Measurements from ENCODE around the gene MAP2K2. TPM values are rescaled to one million over a fixed set of nuclear protein-coding genes. Genes with fewer than 3 reads are reported as not detected.

Gene MAP2K2
- total RNA-seq, 1 experiment from 2014 or later, result 376 TPM

DNA sequence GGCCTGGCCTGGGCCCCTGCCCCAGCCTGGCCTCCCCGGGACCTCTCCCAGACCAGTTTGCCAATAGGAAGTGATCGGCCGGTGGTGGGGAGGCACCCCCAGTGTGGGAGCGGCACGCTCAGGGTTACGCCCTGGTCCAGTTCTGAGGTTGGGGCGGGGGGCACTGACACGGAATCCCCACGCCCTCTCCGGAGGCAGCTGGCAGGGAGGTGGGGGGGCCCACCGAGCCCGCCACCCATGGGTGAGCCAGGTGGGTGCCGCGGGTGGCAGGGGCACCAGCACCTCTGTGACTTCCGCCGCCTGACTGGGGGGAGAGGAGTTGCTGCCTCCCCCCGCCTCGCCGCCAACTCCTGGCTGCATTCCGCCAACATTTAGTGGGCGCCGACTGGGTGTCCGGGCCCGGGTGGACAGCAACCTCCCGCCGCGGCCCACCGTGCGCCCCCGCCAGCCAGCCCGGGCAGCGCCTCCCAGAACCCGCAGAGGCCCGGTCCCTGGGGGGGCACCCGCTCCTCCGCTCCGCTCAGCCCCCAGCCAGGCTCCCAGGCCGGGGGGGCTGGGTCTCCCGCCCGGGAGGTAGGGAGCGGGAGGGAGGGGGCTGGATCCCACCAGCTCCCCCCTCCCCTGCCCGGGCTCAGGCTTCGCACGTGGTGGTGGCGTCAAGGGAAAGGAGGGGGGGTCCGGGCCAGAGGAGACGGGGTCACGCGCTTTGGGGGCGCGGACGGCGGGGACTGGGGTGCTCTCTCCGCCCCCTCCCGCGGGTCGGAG, 59.2 kb downstream of the MAP2K2 start:
- no peak for DNase-seq (ENCODE audit: low spot score)

DNA sequence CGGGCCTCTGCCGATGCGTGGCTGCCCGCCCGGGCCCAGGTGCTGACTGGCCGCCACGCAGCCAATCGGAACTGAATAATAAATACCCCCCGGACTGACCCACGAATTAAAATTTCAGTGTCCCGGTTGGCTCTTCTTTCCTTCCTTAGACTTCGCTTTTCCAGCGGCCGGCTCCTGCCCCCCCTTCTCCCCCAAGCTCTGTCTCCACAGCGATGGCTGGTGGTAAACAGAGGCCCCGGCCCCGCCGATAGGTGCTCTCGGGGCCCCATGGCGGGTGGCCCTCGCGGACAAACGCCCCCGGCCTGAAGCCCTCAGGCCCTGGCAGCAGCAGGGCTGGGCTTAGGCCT, 59.8 kb downstream of the MAP2K2 start:
- DNase-seq (ENCODE audit: low spot score), result peak; percentile 53
- in situ Hi-C loops (cut with HindIII; ENCODE audit: low sequenced_read_pairs), result loop anchor here (10.0 kb wide), 1 partner anchor 71 kb away; no protein-coding TSS in a partner anchor

More for the DNA sequence above, 59.2 kb downstream of the MAP2K2 start:
- in situ Hi-C loops (cut with HindIII; ENCODE audit: low sequenced_read_pairs), result loop anchor here (10.0 kb wide), 1 partner anchor 70 kb away; no protein-coding TSS in a partner anchor

DNA sequence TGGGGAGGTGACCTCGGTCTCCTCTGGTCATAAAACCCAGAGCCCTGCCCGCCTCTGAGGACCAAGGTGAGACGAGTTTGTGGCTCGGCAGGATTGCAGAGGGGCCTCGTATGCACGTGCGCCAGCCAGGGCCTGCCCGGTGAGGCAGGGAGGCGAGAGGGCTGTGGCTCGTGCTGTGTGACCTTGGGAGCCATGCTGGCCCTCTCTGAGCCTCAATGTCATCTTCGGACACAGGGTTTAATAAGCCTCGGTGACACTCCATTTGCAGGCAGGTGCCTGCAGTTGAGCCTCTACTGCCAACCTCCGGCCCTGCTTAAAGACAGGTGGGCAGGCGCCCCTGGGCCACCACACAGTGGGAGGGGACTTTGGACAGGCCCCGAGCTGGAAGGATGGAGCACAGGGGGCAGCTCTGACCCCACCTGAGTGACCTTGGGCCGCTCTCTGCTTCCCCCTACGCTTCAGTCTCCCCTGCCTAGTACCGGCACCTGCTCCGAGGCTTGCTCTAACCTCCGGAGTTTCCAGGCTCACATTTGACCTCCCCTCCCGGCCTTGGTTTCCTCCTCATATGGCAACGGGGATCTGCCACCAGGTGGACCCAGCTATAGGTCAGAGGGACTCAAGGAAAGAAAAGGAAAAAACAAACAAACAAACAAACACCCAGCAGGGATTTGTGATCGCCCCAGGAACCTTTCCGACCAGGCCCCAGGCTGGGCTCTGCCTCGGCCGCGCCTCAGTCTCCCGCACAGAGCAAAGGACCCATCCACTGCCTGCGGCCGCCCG, 60.4 kb downstream of the MAP2K2 start:
- DNase-seq (ENCODE audit: low spot score), result peak; percentile 42
- in situ Hi-C loops (cut with HindIII; ENCODE audit: low sequenced_read_pairs), result loop anchor here (10.0 kb wide), 1 partner anchor 71 kb away; no protein-coding TSS in a partner anchor

DNA sequence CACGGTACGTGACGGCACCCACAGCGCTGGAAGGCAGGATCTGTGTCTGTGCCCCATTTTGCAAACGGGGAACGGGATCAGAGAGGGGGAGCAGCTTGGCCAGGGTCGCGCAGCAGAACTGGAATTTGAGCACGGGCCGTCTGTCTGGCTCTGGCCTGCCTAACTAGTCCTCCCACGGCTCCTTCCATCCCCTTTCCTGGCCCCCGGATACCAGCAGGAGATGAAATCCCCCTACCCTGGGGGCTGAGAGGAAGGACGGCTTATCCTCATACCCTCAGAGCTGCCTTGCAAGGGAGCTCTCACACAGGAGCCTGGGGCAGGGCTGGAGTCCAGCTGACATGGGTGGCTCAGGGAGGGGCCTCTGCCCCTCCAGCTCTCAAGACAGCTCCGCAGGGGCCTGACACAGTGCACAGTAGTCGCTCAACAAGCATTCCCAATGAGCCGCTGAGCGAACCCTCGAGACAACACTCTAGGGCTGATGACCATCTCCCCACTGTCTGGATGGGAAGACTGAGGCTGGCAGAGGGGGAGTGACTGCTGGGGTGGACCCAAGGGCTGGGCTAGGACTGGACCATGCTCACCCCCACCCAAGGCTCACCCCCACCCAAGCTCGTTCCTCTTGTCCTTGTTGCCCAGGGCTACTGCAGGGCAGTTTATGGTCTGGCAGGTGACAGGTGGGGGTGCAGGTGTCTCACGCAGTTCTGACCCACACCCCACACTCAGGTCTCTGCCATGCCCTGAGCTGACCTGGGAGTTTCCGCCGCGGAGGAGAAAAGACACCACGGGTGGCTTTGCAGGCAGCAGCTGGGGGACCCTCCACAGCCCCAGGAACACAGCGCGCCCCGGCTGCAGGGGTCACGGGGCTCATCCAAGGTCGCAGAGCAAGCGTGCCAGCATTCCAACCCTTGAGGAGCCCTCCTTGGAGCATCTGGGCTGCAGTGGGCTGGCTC, 61.2 kb downstream of the MAP2K2 start:
- DNase-seq (ENCODE audit: low spot score), result no peak
- in situ Hi-C loops (cut with HindIII; ENCODE audit: low sequenced_read_pairs), result loop anchor here (10.0 kb wide), 1 partner anchor 72 kb away; no protein-coding TSS in a partner anchor

DNA sequence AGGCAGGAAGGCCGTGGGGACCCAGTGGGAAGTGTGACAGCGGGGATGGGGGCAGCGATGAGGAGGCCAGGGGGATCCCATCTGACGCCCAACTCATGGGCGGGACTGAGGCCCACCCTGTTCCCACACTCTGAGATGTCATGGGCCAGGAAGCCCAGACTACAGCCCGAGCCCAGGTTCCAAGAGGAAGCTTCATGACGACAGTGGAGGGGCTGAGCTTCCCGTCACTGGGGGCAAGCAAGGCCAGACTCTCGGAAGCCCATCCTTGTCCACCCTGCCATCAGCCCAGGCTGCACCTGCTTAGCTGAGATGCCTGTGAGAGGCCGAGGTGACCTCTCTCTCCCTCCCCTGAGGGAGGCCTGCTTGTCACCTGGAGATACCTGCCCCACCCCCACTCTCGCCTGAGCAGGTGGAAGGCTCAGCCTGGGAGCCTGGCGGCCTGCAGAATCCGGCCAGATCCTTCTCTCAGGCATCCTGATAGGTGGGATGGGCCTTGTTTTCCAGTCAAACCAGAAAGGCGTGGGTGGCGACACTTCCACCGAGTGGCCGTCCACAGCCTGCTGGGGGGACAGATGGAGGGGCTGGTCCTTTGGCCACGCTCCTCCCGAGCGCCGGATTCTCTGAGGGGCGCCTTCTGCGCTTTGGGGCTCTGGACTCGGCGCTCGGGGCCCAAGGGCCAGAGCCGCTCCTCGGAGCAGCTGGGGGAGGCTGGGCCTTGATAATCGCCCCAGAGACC, 62.1 kb downstream of the MAP2K2 start:
- DNase-seq (ENCODE audit: low spot score), result peak; percentile 95
- in situ Hi-C loops (cut with HindIII; ENCODE audit: low sequenced_read_pairs), result loop anchor here (10.0 kb wide), 1 partner anchor 73 kb away; no protein-coding TSS in a partner anchor

DNA sequence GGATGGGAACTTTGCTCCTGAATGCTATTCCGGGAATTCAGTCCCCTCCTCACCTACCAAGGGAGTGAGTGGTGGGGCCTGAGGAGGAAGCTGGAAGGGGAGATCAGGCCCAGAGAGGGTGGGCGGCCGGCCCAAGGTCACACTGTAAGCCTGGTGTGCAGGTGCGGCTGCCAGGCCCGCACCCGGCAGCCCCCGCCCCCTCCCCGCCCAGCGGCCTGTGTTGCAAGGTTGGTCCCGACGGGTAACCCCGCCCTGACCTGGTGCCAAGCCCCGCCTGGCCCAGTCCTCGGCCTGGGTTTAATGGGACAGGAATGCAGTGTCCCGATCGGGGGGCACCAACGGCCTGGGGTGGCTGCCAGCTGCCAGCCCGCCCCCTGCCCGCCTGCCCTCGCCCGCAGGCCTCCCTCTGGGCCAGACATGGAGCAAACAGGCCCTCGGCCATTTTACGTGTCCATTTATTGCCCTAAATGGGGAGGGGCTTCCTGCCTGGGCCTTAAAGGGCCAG, 62.7 kb downstream of the MAP2K2 start:
- no peak for DNase-seq (ENCODE audit: low spot score)
- in situ Hi-C loops (cut with HindIII; ENCODE audit: low sequenced_read_pairs), result loop anchor here (10.0 kb wide), 1 partner anchor 74 kb away; no protein-coding TSS in a partner anchor

DNA sequence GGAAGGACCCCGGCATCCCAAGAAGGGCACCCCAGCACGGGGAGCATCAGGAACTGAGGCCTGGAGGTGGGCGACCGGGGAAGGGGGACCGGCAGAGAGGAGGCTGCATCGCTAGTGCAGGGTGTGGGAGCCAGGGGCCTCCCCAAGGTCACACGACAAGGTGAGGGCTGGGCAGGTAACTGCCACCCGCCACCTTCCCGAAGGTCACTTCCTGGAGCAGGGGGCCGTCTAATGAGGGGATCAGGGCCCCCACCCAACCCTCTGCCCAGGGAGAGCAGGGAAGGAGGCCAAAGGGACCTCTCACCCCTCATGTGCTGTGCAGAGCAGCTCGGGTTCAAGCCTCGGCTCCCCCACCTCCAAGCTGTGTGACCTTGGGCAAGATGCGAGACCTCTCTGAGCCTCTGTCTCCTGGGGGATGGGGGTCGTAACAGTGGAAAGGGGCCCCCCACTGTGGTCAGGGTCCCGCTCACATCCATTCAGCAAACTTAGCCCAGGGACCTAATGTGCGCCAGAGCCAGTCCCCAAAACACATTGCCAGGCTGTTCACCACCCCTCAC, 63.2 kb downstream of the MAP2K2 start:
- no peak for DNase-seq (ENCODE audit: low spot score)
- in situ Hi-C loops (cut with HindIII; ENCODE audit: low sequenced_read_pairs), result loop anchor here (10.0 kb wide), 1 partner anchor 74 kb away; no protein-coding TSS in a partner anchor

DNA sequence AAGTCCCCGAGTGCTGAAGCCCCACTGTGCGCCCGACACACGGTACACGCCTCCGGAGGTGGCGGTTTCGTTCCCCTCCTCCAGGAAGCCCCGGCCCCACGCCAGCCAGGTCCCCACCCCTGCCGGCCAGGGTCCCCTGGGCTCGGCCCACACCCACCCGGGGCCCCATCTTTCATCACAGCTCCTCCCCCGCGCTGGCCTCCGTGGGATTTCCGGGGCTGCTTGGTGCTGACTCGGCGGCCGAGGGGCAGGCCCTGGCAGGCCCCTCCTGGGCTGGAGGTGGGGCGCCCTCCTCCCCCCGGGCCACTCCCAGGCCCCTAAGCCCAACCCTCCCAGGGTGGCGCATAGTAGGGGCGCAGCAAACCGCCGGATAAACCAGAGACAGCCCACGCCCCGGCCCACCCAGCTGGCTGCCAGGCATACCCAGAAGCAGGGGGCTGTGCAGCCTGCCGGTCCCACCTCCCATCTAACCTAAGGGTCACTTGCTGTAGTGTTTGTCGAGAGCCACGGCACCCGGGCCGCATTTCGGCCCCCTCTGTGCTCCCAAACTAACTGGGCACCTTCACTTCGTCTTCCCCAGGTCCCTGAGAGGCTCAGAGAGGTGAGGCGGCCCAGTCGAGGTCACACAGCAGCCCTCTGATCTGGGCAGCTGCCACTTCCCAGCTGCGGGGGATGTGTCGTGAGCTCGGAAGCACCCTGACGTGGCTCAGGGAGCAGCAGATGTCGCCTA, 63.9 kb downstream of the MAP2K2 start:
- in situ Hi-C loops (cut with HindIII; ENCODE audit: low sequenced_read_pairs), result loop anchor here (10.0 kb wide), 1 partner anchor 75 kb away; no protein-coding TSS in a partner anchor
- DNase-seq (ENCODE audit: low spot score), result no peak

DNA sequence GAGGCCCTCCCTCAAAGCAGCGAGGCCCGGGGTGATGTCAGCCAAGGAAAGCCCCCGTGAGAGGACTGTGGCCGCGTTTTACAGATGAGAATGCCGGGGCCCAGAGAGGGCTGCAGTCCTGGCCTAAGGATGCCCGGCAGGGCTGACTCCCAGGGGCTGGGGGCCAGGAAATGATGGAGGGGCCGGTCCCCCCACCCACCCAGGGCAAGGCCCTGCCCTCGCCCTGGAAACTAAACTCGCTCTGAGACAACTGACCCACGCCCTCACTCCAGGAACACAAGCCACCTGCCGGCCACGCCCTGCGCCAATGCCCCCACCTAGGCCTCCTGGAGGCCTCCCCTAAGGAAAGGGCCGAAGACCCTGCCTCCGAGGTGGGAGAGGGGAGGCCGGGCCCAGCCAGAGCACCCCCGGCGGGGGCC, 64.5 kb downstream of the MAP2K2 start:
- DNase-seq (ENCODE audit: low spot score), result no peak
- in situ Hi-C loops (cut with HindIII; ENCODE audit: low sequenced_read_pairs), result no loop called here

DNA sequence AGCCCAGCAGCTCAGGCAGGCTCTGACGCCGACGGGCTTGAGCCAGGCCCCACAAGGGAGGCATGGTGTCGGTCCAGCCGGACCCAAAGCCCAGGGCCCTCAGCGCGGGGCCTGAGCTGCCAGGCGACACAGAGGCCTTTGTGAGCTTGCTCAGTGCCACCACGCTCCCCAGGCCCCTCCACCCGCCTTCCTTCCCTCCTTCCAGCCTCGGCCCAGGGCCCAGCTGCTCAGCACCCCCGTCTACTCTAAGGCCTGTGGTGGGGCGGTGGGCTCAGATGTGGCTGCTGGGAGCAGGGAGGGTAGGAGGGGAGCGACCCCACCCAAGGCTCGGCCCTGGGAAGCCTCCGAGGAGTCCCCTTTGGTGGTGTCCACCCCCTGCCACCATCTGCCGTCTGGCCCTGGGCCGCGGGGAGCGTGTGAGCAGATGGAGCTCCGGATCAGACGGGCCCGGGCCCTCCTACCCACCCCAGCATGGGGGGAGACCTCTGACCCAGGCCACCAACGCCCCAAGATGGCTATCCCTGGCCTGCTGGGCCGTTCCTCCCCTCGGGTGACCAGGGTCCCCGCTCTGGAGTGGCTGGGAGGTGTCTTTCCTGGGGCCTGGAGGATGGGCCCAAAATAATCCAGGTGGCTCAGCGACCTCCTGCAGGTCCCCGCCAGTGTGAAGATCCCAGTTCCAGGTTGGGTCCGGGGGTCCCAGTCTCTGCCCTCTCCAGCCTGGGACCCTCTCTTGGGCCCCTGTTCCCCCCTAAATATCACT, 65.0 kb downstream of the MAP2K2 start:
- in situ Hi-C loops (cut with HindIII; ENCODE audit: low sequenced_read_pairs), result no loop called here
- peak; percentile 71 for DNase-seq (ENCODE audit: low spot score)

DNA sequence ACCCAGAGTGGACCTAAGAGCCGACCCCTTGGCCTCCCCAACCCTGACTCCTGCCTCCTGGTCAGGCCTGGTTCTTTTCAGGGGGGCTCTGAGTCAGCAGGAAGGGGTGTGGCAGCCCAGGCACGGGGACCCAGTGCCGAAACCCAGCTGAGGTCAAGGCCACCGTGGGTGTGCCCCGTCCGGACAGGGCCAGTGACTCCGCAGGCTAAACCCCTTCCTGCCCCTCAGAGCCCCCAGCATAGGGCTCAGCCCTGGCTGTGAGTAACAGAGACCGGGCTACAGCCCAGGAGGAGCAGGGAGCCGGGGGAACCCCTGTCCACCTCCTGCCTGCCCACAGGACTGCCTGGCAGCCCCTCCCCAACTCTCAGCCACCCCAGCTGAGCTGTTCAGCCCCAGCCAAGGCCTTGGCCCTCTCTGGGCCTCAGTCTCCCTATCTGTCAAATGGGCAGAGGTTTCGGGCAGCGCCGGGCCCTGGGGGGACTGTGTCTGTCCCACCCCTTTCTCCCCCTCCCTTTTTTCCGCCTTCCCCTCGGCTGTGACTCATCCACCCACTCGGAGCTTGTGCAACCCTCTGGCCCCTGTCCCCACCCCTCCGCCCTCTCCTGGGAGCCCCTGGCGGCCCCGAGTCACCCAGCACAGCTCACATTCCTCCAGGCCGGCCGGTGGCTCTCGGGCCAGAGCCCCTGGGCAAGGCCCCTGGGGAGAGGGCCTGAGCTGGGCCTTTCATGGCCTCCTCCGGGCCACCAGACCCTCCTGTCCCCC, 65.8 kb downstream of the MAP2K2 start:
- no peak for DNase-seq (ENCODE audit: low spot score)
- in situ Hi-C loops (cut with HindIII; ENCODE audit: low sequenced_read_pairs), result no loop called here

DNA sequence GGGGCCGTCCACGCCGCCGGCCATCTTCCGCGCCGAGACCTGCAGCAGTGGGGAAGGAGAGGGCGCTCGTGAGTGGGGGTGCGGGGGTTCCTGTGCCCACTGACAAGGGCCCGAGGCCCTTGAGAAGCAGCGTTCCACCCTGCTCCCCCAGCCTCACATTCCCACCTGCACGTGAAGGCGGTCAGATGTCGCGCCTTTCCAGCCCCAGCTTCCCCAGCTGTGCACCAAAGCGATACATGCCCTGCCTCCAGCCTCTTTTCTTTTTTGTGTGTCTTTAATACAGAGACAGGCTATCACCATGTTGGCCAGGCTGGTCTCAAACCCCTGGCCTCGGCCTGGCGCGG, 68.7 kb downstream of the MAP2K2 start:
- in situ Hi-C loops (cut with HindIII; ENCODE audit: low sequenced_read_pairs), result no loop called here
- DNase-seq (ENCODE audit: low spot score), result no peak

DNA sequence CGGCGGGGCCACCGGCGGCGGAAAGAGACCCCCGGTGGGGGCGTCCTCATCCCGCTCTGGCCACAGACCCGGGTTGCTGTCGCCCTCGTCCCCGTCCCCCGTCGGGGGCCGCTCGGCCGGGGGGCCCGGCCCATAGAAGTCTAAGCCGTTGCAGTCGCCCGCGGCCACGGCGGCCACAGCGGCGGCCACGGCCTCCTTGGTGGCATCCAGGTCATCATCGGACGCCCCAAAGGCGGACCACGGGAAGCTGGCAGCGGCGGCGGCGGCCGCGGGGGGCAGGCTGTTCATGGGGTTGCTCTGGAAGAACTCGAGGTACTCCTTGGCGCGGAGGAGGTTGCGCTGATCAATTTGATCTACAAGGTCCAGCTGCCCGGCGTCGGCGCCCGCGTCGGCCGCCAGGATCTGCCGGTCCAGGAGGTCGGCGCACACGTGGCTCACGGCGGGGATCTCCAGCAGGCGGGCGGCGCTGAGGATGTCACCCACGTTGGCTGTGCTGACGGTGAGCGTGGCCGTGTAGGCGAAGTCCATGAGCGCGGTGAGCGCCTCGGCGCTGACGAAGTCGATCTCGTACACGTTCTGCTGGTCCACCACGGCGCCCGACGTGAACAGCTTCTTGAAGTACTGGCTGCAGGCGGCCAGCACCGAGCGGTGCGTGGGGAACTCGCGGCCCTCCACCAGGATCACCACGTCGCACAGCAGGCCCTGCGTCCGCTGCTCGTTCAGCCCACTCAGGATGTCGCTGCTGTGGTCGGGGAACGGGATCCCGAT, 69.3 kb downstream of the MAP2K2 start:
- in situ Hi-C loops (cut with HindIII; ENCODE audit: low sequenced_read_pairs), result no loop called here
- DNase-seq (ENCODE audit: low spot score), result no peak

DNA sequence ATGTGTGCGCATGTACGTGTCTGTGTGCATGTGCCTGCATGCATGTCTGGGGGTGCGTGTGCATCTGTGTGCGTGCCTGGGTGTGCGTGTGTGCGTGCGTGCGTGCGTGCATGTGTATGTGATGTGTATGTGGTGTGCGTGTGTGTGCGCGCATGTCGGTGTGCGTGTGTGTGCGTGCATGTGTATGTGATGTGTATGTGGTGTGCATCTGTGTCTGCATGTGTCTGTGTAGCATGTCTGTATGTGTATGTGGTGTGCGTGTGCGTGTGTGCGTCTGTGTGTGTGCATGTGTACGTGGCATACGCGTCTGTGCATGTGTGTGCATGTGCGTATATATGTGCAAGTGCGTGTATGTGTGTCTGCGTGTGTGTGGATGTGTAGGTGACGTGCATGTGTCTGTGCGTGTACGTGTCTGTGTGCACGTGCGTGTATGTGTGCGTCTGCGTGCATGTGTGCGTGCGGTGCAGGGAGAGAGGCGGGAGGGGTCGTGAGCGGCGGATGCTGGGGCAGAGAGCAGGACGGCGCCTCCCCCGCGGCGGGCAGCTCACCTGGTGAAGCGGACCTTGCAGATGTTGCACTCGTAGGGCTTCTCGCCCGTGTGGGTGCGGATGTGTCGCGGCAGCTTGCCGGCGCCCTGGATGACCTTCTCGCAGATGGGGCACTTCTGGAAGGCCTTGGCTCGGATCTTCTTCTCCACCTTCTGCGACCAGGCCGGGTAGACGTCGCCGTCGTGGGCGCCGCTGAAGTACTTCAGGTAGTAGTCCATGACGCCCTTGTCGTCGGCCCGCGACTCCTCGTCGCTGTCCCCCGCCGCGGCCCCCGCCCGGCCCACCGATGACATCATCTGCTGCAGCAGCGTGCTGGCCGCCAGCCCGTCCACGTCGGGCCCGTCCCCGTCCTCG, 70.2 kb downstream of the MAP2K2 start:
- in situ Hi-C loops (cut with HindIII; ENCODE audit: low sequenced_read_pairs), result no loop called here
- DNase-seq (ENCODE audit: low spot score), result no peak
